Anterior cingulate cortex (tissue), 58 donors: ENCODE data around the gene SMARCA4.
"Not testable (repeated sequence)": the region's sequence is repeated elsewhere in the genome, so short reads cannot be mapped to it uniquely, and the experiment has no call there.

Experiments used
- DNase-seq, 58 donors: peaks; one replicate each; lab custom pipeline; 2025; lab: John Stamatoyannopoulos, UW

The SMARCA4 gene

DNA sequence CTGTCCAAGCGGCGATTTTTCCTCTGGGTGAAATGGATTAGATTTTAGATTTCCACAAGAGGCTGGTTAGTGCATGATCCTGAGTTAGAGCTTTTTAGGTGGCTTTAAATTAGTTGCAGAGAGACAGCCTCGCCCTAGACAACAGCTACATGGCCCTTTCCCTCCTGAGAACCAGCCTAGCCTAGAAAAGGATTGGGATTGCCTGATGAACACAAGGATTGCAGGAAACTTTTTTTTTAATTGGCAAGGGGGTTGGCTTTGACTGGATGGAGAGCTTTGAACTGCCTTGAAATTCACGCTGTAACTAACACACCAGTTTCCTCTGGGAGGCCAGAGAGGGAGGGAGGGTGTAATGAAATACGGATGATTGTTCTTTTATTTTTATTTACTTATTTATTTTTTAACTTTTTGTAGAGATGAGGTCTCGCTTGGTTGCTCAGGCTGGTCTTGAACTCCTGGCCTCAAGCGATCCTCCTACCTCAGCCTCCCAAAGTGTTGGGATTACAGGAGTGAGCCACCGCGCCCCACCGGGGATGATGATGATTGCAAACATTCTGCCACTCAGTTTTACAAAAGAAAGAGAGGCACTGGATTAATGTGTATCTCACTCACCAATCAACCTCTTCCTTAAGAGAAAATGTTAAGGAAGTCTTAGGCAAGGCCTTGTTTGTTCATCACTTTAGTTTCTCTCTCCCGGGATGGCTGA lies 130.3 kb downstream of the SMARCA4 start:
- DNase-seq: peak in 4 of 58 donors; percentile 16 to 33 (median 27)

DNA sequence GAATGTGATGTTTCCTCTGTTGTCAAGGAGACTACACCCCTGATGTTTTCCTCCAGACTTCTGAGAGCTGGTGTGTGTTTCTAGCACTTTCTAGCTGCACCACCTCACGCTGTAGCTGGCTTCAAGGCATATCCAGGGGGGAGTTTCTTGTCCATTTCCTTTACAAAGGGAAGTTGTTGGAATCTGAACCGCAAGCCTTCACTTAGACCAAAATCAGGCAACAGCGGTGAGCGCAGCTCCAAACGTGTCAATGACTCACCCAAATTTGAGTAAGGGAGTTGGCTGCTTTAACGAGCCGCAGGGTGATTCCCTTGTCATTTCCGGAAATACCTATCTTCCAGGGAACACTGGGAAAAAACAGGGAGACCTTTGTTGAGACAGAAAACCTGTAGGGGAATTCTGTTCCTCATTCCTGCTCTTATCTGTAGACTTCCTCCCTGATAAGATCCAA lies 130.9 kb downstream of the SMARCA4 start:
- peak in 23 of 58 donors; percentile 2 to 63 (median 17) for DNase-seq

GRCh38 chr19:11092181-11092538 lies 131.3 kb downstream of the SMARCA4 start:
- DNase-seq: peak in 3 of 58 donors; percentile 6 to 26 (median 15)

DNA sequence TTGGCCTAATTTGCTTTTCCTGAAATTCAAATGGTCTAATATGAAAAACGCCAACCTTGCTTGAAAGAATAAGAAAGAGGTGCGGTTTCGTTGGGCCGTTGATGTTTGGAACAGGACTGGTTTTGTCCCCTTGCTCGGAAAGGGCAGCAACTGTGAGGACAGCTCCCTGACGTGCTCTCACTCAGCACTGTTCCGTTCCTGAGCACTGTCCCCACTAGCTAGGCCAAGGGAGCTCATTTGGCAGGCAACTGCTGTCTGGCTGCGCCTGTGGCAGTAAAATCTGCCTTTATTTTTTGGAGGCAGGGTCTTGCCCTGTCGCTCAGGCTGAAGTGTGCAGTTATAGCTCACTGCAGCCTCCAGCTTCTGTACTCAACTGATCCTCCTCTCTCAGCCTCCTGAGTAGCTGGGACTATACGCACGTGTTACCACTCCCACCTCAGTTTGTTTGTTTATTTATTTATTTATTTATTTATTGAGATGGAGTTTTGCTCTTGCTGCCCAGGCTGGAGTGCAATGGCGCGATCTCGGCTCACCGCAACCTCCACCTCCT lies 132.9 kb downstream of the SMARCA4 start:
- DNase-seq: peak in 16 of 58 donors; percentile 4 to 58 (median 19)

DNA sequence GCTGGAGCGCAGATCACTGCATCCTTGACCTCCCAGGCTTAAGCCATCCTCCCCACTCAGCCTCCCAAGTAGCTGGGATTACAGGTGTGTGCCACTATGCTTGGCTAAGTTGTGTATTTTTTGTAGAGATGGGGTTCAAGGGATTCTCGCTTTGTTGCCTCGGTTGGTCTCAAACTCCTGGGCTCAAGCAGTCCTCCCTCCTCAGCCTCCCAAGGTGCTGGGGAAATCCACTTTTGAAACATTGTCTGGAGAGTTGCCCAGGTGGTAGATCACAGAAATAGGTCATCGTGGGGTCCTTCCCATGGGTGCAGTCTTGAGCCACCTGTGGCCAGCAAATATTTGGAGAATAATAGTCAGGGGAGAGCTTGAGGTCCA lies 133.7 kb downstream of the SMARCA4 start:
- no peak for DNase-seq

GRCh38 chr19:11096210-11096841 lies 135.5 kb downstream of the SMARCA4 start:
- peak in 17 of 58 donors; percentile 4 to 32 (median 11) for DNase-seq

- DNase-seq: not testable (repeated sequence)
These were observed 136.5 kb downstream of the SMARCA4 start for GRCh38 chr19:11097367-11097766.

GRCh38 chr19:11098327-11098726 lies 137.5 kb downstream of the SMARCA4 start:
- no peak for DNase-seq

- DNase-seq: no peak
These were observed 138.0 kb downstream of the SMARCA4 start for GRCh38 chr19:11098861-11099260.

- DNase-seq: no peak
These were observed 139.2 kb downstream of the SMARCA4 start for GRCh38 chr19:11100049-11100448.

GRCh38 chr19:11101057-11101456 lies 140.2 kb downstream of the SMARCA4 start:
- no peak for DNase-seq

- DNase-seq: peak in 14 of 58 donors; percentile 2 to 36 (median 16)
These were observed 142.1 kb downstream of the SMARCA4 start for GRCh38 chr19:11102944-11103343.

- DNase-seq: not testable (repeated sequence)
These were observed 142.8 kb downstream of the SMARCA4 start for GRCh38 chr19:11103667-11104066.

- DNase-seq: no peak
These were observed 144.3 kb downstream of the SMARCA4 start for GRCh38 chr19:11105014-11105636.

DNA sequence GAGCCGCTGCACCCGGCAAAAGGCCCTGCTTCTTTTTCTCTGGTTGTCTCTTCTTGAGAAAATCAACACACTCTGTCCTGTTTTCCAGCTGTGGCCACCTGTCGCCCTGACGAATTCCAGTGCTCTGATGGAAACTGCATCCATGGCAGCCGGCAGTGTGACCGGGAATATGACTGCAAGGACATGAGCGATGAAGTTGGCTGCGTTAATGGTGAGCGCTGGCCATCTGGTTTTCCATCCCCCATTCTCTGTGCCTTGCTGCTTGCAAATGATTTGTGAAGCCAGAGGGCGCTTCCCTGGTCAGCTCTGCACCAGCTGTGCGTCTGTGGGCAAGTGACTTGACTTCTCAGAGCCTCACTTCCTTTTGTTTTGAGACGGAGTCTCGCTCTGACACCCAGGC lies 145.6 kb downstream of the SMARCA4 start:
- no peak for DNase-seq

- no peak for DNase-seq
These were observed 147.9 kb downstream of the SMARCA4 start for GRCh38 chr19:11108746-11109145.

DNA sequence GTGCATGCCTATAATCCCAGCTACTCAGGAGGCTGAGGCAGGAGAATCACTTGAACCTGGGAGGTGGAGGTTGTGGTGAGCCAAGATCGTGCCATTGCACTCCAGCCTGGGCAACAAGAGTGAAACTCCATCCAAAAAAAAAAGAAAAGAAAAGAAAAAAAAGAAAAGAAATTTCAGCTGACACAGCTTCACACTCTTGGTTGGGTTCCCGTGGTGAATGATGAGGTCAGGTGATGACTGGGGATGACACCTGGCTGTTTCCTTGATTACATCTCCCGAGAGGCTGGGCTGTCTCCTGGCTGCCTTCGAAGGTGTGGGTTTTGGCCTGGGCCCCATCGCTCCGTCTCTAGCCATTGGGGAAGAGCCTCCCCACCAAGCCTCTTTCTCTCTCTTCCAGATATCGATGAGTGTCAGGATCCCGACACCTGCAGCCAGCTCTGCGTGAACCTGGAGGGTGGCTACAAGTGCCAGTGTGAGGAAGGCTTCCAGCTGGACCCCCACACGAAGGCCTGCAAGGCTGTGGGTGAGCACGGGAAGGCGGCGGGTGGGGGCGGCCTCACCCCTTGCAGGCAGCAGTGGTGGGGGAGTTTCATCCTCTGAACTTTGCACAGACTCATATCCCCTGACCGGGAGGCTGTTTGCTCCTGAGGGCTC lies 150.4 kb downstream of the SMARCA4 start:
- no peak for DNase-seq

DNA sequence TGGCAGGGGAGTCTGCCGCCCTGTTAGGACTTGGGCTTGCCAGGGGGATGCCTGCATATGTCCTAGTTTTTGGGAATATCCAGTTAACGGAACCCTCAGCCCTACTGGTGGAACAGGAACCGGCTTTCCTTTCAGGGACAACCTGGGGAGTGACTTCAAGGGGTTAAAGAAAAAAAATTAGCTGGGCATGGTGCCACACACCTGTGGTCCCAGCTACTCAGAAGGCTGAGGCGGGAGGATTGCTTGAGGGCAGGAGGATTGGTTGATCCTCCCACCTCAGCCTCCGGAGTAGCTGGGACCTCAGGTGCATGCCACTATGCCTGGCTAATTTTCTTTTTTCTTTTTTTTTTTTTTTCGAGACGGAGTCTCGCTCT lies 150.9 kb downstream of the SMARCA4 start:
- no peak for DNase-seq
